Transverse colon (tissue), 4 donors: ENCODE results near the gene ZNF281. TPM values are rescaled to one million over a fixed set of nuclear protein-coding genes. Genes with fewer than 3 reads are reported as not detected.

Experiments
- DNase-seq: peaks from one replicate; pipeline ENCODE4 v3.0.0-alpha.2; 2019
- H3K27ac ChIP-seq, 4 donors: fragments of 200-600 bp; sonication (generic); 2 replicates each; pipeline ENCODE4 v1.5.1; 2016 to 2018; ENCODE audit warnings: inconsistent platforms in 4 of 4
- H3K27me3 ChIP-seq: fragments of 200-600 bp; sonication (generic); 2 replicates; pipeline ENCODE4 v1.5.1; 2017; ENCODE audit warnings: inconsistent platforms
- H3K36me3 ChIP-seq, 4 donors: fragments of 200-600 bp; sonication (generic); 2 replicates each; pipeline ENCODE4 v1.5.1; 2017 to 2019; ENCODE audit warnings: inconsistent platforms in 4 of 4
- H3K4me1 ChIP-seq, 4 donors: fragments of 200-600 bp; sonication (generic); 2 replicates each; pipeline ENCODE4 v1.5.1; 2017 to 2020; ENCODE audit warnings: inconsistent platforms in 4 of 4
- H3K4me3 ChIP-seq, 4 donors: fragments of 200-600 bp; sonication (generic); 1 replicate in 1 of 4; 2 replicates in 3 of 4; pipeline versions ENCODE4 v1.5.1 to v1.6.1; 2017 to 2019; ENCODE audit warnings: inconsistent platforms in 4 of 4
- H3K9me3 ChIP-seq, 2 donors: fragments of 200-600 bp; sonication (generic); 2 replicates each; pipeline ENCODE4 v1.5.1; 2017 to 2019; ENCODE audit warnings: inconsistent platforms in 2 of 2
- CTCF ChIP-seq, 5 experiments: fragments of 200-600 bp in 3 of 5; fragments of 450-650 bp in 2 of 5; sonication (generic) in 3 of 5; IDR thresholded peaks; 1 replicate in 2 of 5; 2 replicates in 3 of 5; pipeline ENCODE4 v1.5.1; 2016 to 2017; ENCODE audit warnings: antibody characterized with exemption in 5 of 5, inconsistent platforms in 3 of 5, mild to moderate bottlenecking in 2 of 5, moderate library complexity in 1 of 5
- EP300 ChIP-seq: sonication (generic); formaldehyde crosslinking; IDR thresholded peaks from one replicate; pipeline ENCODE4 v1.6.1; 2017; ENCODE audit warnings: antibody characterized with exemption, low read depth
- POLR2A ChIP-seq: fragments of 450-650 bp; IDR thresholded peaks from one replicate; pipeline ENCODE4 v1.6.1; 2016; ENCODE audit warnings: antibody characterized with exemption, mild to moderate bottlenecking, moderate library complexity
- POLR2AphosphoS5 ChIP-seq, 3 donors: sonication (generic); formaldehyde crosslinking; IDR thresholded peaks; one replicate each; pipeline ENCODE4 v1.6.1; 2016; ENCODE audit warnings: antibody characterized with exemption in 3 of 3
- WGBS, 2 donors: methylation state at CpG; one replicate each; pipeline ENCODE4 v1.1.5; 2018; ENCODE audit warnings: low coverage in 1 of 2; 5-methylcytosine and 5-hydroxymethylcytosine counted together
- in situ Hi-C, 4 donors: fragments of 200-750 bp; cut with MboI; loops; one replicate each; pipeline versions ENCODE4 v1.15.0 to v1.15.1; 2017; ENCODE audit warnings: low sequenced_read_pairs in 3 of 4, low pct_ligation_motif_present in 1 of 4, low pct_unique_long_range_greater_than_20kb in 1 of 4
- intact Hi-C: fragments of 100-400 bp; cut with DNase I; formaldehyde crosslinking; loops from one replicate; pipeline ENCODE4 v1.15.1; 2023; ENCODE audit warnings: low total_unique reads
- total RNA-seq, 4 donors: library from RNA; depleted of rRNA; stranded (reverse); fragments of >200 nt; gene quantifications; one replicate each; pipeline ENCODE4 v1.1.0, GENCODE V29; 2016

The ZNF281 gene
- total RNA-seq, 4 donors from 2014 or later, result 7.5 to 15.1 (median 10.9) TPM

- in situ Hi-C loops (no loop called here), intact Hi-C loops (no loop called here)
- Histone ChIP-seq H3K27me3 (no peaks in the 10 kb centered on the region), H3K27ac (no peak overlapping the region), H3K4me1 (no peaks in the 10 kb centered on the region), H3K9me3 (no peaks in the 10 kb centered on the region), H3K36me3 (no peaks in the 10 kb centered on the region), H3K4me3 (no peak overlapping the region)
- TF ChIP-seq EP300 (no peak), POLR2AphosphoS5 (IDR thresholded peaks at IDR 0.05) (no peak), POLR2A (no peak), CTCF (IDR thresholded peaks at IDR 0.05) (no peak)
- WGBS, 2 donors, result 66 to 68% methylated on average over 4 to 5 of the region's 5 CpGs
- no peak for DNase-seq
Observed at GRCh38 chr1:200366577-200367253, 43.1 kb downstream of the ZNF281 start.

GRCh38 chr1:200365897-200366426, 43.9 kb downstream of the ZNF281 start:
- in situ Hi-C loops, result no loop called here

GRCh38 chr1:200364831-200365230, 45.0 kb downstream of the ZNF281 start:
- TF ChIP-seq POLR2AphosphoS5 (IDR thresholded peaks at IDR 0.05) (no peak), EP300 (no peak), CTCF (IDR thresholded peaks at IDR 0.05) (no peak), POLR2A (no peak)
- H3K27me3 ChIP-seq, result no peaks in the 10 kb centered on the region
- no peaks in the 10 kb centered on the region for H3K4me1 ChIP-seq
- no peak for DNase-seq
- H3K4me3 ChIP-seq, result no peak overlapping the region
- no peaks in the 10 kb centered on the region for H3K36me3 ChIP-seq
- intact Hi-C loops, result no loop called here
- 84% methylated on average over 5 of the region's 5 CpGs; no CpG with 5 or more reads in 1 of the 2 donors for WGBS, 2 donors
- in situ Hi-C loops, result no loop called here
- no peak overlapping the region for H3K27ac ChIP-seq
- H3K9me3 ChIP-seq, result no peaks in the 10 kb centered on the region

More at GRCh38 chr1:200365897-200366426, 43.9 kb downstream of the ZNF281 start:
- no peaks in the 10 kb centered on the region for H3K4me1 ChIP-seq
- H3K4me3 ChIP-seq, result no peak overlapping the region
- no peak overlapping the region for H3K27ac ChIP-seq
- WGBS, 2 donors, result 93% methylated on average over 2 of the region's 2 CpGs; no CpG with 5 or more reads in 1 of the 2 donors
- no peaks in the 10 kb centered on the region for H3K27me3 ChIP-seq
- no peaks in the 10 kb centered on the region for H3K9me3 ChIP-seq
- TF ChIP-seq POLR2AphosphoS5 (IDR thresholded peaks at IDR 0.05) (no peak), POLR2A (no peak), EP300 (no peak), CTCF (IDR thresholded peaks at IDR 0.05) (no peak)
- intact Hi-C loops, result no loop called here
- DNase-seq, result no peak
- H3K36me3 ChIP-seq, result no peaks in the 10 kb centered on the region

- in situ Hi-C loops, result no loop called here
- intact Hi-C loops, result no loop called here
- Histone ChIP-seq H3K36me3 (no peaks in the 10 kb centered on the region), H3K9me3 (no peaks in the 10 kb centered on the region), H3K4me1 (no peaks in the 10 kb centered on the region), H3K4me3 (no peak overlapping the region), H3K27me3 (no peaks in the 10 kb centered on the region), H3K27ac (no peak overlapping the region)
- DNase-seq, result no peak
- TF ChIP-seq POLR2A, result no peak
- TF ChIP-seq EP300, result no peak
- no peak for TF ChIP-seq POLR2AphosphoS5 (IDR thresholded peaks at IDR 0.05)
- no peak for TF ChIP-seq CTCF (IDR thresholded peaks at IDR 0.05)
- 71 to 82% methylated on average over 2 of the region's 2 CpGs for WGBS, 2 donors
Observed at GRCh38 chr1:200364091-200364759, 45.6 kb downstream of the ZNF281 start.
